ENCODE results near the gene MCM7.
A peak's percentile ranks its signal among the peaks of the same experiment; 100 is the strongest.
"Not testable (repeated sequence)": the region's sequence is repeated elsewhere in the genome, so short reads cannot be mapped to it uniquely, and the experiment has no call there.

Gene MCM7

DNA sequence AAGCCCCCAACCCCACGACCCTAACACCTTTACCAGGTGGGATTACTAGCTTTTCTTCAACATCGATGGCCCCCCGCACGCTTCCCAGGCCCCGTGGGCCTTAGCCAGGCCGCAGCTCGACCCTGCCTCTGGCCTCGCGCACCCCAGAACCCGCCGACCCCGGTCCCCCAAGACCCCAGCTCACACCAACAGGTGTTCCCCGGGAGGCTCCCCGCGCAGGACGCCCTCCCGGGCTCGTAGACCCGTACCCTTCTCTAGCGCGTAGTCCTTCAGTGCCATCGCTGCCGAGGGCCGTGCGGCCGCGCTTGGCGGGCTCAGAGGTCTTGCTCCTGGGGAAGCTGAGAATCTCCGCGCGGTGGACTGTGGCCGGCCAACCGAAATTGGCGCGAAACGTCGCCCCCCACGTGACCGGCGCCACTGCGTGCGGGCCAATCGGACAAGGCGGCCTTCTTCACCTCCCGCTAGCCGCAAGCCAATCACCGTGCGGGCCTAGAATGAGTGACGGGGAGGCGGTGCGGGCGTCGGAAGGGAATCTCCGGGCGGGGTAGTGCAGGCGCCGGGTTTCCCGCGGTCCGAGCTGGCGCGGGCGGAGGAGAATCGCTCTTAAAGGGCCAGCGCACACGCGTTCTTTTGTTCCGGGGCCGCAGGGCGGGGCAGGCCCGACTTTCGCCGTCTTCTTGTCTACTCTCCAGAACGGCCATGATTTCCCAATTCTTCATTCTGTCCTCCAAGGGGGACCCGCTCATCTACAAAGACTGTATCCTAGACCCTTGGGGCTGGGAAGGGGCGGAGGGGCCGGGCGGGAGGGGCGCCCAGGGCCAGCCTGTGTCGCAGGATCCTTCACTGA is at the start of gene MCM7, which contains the start of gene AP4M1:
TSS of gene MCM7 (minus strand) at position 382 of the 847 bp plus-strand sequence. CDS start at position 279, 103 bp downstream.
TSS of gene AP4M1 (plus strand) at position 628 of the 847 bp plus-strand sequence. CDS start at position 700, 72 bp downstream.
- peak; percentile 100 for DNase-seq (ENCODE audit: low spot score)

GRCh38 chr7:100148559-100149328 is 47.5 kb upstream of the MCM7 start, which contains the start of gene LAMTOR4:
TSS of gene LAMTOR4 (plus strand) at chr7:100148918. CDS start at chr7:100148973, 55 bp downstream.
- DNase-seq (ENCODE audit: low spot score), result peak; percentile 100

DNA sequence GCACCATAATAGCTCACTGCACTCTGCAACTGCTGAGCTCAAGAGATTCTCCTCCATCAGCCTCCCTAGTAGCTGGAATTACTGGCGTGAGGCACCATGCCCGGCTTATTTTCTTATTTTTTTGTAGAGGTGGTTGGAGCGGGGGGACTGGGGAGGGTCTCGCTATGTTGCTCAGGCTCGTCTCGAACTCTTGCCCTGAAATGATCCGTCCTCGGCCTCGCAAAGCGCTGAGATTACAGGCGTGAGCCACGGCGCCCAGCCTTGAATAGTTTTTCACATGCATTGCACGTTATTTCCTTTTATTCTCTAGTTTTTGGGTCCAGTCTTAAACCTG is 47.0 kb upstream of the MCM7 start:
- no peak for DNase-seq (ENCODE audit: low spot score)

DNA sequence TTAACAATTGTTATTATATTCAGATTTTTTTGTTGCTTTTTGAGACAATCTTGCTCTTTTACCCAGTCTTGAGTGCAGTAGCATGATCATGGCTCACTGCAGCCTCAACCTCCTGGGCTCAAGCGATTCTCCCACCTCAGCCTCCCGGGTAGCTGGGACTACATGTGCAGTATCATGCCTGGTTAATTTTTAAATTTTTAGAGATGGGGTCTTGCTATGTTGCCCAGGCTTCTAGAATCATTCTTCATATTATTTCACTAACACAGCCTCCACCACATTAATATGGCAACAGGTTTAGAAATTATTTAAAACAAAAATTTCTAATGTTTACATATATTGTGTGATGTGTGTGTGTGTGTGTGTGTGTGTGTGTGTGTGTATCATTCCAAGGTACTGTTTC is 46.1 kb upstream of the MCM7 start:
- DNase-seq (ENCODE audit: low spot score), result no peak

- not testable (repeated sequence) for DNase-seq (ENCODE audit: low spot score)
These were observed 45.2 kb upstream of the MCM7 start for GRCh38 chr7:100146350-100146749.

- no peak for DNase-seq (ENCODE audit: low spot score)
These were observed 41.3 kb upstream of the MCM7 start for GRCh38 chr7:100142461-100142860.

- DNase-seq (ENCODE audit: low spot score), result no peak
These were observed 40.4 kb upstream of the MCM7 start for GRCh38 chr7:100141555-100141949.

DNA sequence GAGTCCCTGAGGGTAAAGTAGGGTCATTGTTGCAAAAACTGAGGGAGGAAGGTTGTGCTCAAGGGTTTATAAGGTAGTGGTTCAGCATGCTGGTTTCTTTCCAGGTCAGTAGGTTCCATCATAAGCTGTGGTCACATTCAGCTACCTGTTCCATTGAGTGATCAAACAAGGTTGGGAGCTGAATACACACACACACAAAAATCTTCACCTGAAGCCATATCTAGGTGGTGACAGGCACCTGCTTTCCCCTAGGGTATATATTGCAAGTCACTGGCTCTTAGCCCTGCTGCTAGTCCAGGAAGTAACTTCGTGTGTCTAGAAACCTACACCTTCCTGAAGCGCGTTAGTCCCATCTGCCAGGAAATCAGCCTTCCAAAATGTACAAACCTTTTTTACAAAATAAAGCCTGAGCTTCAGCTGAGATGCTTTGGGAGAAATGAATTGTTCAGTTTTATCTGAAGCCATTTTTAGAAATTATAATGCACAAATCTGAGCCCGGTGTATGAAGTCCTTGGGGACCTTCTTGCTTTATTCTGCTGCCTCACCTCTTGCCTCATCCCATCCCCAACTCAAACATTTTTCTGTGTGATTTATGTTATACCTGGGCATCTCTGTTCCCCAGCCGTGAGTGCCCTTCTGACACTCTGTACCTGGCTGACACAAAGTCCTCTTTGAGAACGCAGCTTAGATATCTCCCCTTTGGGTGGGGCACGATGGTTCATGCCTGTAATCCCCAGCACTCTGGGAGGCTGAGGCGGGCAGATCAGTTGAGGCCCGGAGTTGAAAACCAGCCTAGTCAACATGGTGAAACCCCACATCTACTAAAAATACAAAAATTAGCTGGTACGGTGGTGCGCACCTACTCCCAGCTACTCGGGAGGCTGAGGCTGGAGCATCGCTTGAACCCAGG is 36.9 kb upstream of the MCM7 start:
- no peak for DNase-seq (ENCODE audit: low spot score)

DNA sequence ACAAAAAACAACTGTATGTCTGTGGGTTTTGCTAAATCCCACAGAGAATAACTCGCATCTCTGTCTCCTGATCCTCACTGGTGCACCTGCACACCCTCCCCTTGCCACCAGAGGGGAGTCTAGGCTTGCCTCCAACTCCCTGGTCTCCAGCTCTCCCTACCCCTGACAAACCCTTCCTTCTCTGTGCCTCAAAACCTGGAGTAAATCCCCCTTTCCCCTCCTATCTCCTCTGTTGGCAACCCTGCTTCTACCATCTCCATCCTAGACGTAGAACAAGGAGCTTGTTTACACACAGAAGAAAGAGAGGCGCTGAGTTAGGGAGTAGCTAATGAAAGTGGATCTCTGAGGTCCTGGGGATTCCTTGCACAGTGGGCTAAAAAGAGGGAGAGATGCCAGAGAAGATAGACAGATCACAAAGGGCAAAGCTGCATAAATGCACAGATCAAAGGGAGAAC is 31.5 kb upstream of the MCM7 start:
- peak; percentile 80 for DNase-seq (ENCODE audit: low spot score)

- DNase-seq (ENCODE audit: low spot score), result no peak
These were observed 30.9 kb upstream of the MCM7 start for GRCh38 chr7:100132126-100132525.

- DNase-seq (ENCODE audit: low spot score), result peak; percentile 62
These were observed 29.6 kb upstream of the MCM7 start for GRCh38 chr7:100130608-100131453.

DNA sequence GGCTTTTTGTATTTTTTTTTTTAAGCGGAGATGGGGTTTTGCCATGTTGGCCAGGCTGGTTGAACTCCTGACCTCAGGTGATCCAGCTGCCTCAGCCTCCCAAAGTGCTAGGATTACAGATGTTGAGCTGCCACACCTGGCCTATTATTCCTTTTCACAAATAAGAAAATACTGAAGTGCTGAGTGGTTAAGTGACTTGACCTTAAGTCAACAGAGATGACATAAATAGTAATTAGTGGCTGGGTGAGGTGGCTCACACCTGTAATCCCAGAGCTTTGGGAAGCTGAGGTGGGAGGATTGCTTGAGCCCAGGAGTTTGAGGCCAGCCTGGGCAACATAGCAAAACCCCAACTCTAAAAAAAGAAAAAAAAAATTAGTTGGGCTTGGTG is 29.0 kb upstream of the MCM7 start:
- peak; percentile 62 for DNase-seq (ENCODE audit: low spot score)

DNA sequence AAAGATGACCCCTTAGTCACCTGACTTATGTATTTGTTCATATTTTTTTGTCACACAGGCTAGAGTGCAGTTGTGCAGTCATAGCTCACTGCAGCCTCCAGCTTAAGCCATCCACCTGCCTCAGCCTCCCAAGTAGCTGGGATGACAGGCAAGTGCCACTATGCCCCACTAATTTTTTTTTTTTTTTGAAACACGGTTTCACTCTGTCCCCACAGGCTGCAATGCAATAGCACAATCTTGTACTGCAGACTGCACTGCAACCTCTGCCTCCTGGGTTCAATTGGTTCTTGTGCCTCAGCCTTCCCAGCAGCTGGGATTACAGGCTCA is 27.4 kb upstream of the MCM7 start:
- DNase-seq (ENCODE audit: low spot score), result no peak

DNA sequence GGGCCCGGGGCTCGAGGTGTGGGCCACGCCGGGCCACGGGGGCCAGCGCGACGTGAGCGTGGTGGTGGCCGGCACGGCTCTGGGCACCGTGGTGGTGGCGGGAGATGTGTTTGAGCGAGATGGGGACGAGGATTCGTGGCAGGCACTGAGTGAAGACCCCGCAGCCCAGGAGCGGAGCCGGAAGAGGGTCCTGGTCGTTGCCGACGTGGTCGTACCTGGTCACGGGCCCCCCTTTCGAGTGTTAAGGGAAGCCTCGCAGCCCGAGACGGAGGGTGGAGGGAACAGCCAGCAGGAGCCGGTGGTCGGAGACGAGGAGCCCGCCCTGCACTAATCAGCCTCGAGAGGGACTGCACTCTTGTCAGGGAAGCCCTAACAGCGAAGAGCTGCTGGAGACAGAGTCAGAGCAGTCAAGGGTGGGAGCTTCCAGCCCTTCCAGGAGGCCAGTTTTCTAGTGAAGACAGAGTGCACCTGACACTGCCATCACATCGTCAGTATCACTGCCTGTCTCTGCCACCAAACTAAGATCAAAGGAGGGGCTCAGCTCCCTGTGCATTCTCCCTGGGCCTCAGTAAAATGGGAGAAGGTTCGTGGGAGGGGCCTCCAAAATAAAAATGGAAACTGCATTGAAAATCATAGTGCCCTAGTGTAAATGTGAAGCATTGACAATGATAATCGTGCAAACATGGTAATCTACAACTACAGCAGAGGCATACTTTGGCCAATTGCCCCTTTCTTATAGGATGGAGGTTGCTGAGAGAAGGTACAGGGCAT is 26.9 kb upstream of the MCM7 start:
- peak; percentile 66 for DNase-seq (ENCODE audit: low spot score)

- DNase-seq (ENCODE audit: low spot score), result peak; percentile 92
These were observed 26.0 kb upstream of the MCM7 start, which contains the start of gene MBLAC1 for GRCh38 chr7:100126931-100127865. TSS of gene MBLAC1 (plus strand) at chr7:100126967. CDS start at chr7:100127396, 429 bp downstream.

DNA sequence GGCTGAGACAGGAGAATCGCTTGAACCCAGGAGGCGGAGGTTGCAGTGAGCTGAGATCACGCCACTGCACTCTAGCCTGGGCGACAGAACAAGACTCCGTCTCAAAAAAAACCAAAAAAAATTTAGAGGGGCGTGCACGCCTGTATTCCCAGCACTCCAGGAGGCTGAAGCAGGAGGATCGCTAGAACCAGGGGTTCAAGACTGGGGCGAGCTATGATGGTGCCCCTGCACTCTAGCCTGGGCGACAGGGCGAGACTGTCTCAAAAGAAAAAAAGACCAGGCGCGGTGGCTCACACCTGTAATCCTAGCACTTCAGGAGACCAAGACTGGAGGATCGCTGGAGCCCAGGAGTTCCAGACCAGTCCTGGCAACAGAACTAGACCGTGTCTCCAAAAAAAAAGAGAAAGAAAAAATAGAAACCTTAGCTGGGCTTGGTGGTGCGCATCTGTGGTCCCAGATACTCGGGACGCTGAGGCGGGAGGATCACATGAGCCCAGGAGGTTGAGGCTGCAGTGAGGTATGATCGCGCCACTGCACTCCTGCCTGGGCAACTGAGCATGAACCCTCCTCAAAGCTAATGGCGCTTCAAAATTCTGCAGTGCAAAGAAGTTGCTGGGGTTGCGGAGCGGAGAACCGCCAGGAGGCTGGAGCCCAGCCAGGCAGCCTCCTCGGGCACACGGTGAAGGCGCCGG is 25.2 kb upstream of the MCM7 start:
- no peak for DNase-seq (ENCODE audit: low spot score)

DNA sequence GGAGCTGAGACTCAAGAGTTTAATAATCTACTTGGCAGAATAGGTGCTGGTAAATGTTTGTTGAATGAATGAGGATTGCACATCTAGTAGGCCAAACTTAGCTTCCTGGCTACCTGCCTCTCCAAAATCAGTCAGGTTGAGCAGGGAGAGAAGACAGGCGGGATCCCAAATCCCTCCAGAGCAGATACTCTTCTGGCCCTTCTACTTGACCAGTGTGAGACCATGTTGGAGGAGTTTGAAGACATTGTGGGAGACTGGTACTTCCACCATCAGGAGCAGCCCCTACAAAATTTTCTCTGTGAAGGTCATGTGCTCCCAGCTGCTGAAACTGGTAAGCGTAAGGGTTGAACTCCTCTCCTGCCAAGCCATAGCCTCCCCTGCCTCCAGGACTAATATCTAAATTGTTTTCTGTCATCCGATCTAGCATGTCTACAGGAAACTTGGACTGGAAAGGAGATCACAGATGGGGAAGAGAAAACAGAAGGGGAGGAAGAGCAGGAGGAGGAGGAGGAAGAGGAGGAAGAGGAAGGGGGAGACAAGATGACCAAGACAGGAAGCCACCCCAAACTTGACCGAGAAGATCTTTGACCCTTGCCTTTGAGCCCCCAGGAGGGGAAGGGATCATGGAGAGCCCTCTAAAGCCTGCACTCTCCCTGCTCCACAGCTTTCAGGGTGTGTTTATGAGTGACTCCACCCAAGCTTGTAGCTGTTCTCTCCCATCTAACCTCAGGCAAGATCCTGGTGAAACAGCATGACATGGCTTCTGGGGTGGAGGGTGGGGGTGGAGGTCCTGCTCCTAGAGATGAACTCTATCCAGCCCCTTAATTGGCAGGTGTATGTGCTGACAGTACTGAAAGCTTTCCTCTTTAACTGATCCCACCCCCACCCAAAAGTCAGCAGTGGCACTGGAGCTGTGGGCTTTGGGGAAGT is 23.4 kb upstream of the MCM7 start:
- DNase-seq (ENCODE audit: low spot score), result no peak

All from RKO (cell line).